ENCODE results near the gene MSMB. TPM values are rescaled to one million over a fixed set of nuclear protein-coding genes. Genes with fewer than 3 reads are reported as not detected.

MSMB gene
- total and polyA plus RNA-seq, 2 of the 8 experiments (the other 6 are each of a cell fraction or from before 2014, with no cell fraction given), result not detected

DNA sequence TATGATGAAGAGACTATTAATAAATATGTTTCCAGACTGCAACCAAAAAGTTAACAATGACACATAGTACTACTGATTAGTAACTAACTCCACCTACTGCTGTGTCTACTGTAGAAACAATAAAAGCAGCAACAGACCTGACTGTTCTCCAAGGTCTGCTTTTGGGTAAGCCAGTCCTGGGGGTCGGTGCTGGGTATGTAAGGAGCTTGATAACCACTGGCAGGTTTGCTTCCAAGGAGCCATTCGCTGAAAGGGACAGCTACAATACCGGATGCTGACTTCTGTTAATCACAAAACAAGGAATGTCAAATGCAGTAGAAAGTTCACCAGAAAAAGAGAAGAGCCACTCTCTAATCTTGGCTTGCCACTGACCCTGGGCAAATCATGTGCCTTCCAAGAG is 33.3 kb downstream of the MSMB start:
- no peak overlapping the region for H4K91ac ChIP-seq (replicated peaks; ENCODE audit: insufficient read length, low read length)
- H4K5ac ChIP-seq (ENCODE audit: insufficient read length, low read depth, low read length), result no peak overlapping the region
- H3K4ac ChIP-seq (replicated peaks; ENCODE audit: insufficient read length, low read depth, low read length), result no peak overlapping the region
- peaks cover 0 to 1% (median 0%) of the 10 kb centered on the region in 4 experiments; a peak in 1 of 7 replicates for H3K27me3 ChIP-seq (replicated peaks in 1 of 4; ENCODE audit: control insufficient read depth in 3 of 4, extremely low read depth in 1 of 4, insufficient read depth in 3 of 4, low read length in 3 of 4)
- TF ChIP-seq NANOG (IDR thresholded peaks at IDR 0.05; ENCODE audit: insufficient read depth, low read depth, low read length, poor library complexity, severe bottlenecking), result no peak
- no peak overlapping the region for H3K4me3 ChIP-seq (ENCODE audit: extremely low read depth in 1 of 4, insufficient read depth in 2 of 4, low read depth in 3 of 4, low read length in 4 of 4)
- H2BK20ac ChIP-seq (ENCODE audit: low read length), result no peak overlapping the region
- H2BK15ac ChIP-seq (ENCODE audit: low read length), result no peak overlapping the region
- H3K23ac ChIP-seq (ENCODE audit: insufficient read length), result no peak overlapping the region
- H3K79me2 ChIP-seq (ENCODE audit: control insufficient read depth in 1 of 2, insufficient read depth in 2 of 2, low read length in 2 of 2), result peaks cover 0 to 10% of the 10 kb centered on the region in 2 experiments; a peak in 3 of 4 replicates
- no peak overlapping the region for H2AFZ ChIP-seq (ENCODE audit: low read length)
- H3K9ac ChIP-seq (replicated peaks in 1 of 4; ENCODE audit: extremely low read depth in 1 of 4, low read depth in 3 of 4, low read length in 3 of 4), result no peak overlapping the region
- H3K18ac ChIP-seq (ENCODE audit: extremely low read depth, low read length), result no peak overlapping the region
- 89% methylated on average over 3 of the region's 3 CpGs; no CpG with 5 or more reads in 1 of the 2 experiments for WGBS, 2 experiments (ENCODE audit: extremely low coverage in 1 of 2, insufficient coverage in 1 of 2, insufficient read length in 1 of 2, insufficient replicate concordance in 2 of 2, low coverage in 1 of 2, low lambda C conversion rate in 2 of 2, missing lambda C conversion rate in 1 of 2)
- no peaks in the 10 kb centered on the region; the same call in 1 of the 2 replicates for H3K79me1 ChIP-seq (ENCODE audit: low read depth, low read length)
- H2AK5ac ChIP-seq (ENCODE audit: low read depth, low read length), result no peak overlapping the region
- no peak overlapping the region for H3K27ac ChIP-seq (ENCODE audit: low read depth, low read length)
- H2BK12ac ChIP-seq (ENCODE audit: low read depth, low read length), result no peak overlapping the region
- no peak overlapping the region for H3K56ac ChIP-seq (replicated peaks; ENCODE audit: insufficient read length, low read depth, low read length)
- no peak overlapping the region for H3K14ac ChIP-seq (ENCODE audit: insufficient read length)
- H2BK120ac ChIP-seq (replicated peaks; ENCODE audit: low read depth, low read length), result no peak overlapping the region
- CTCF ChIA-PET (ENCODE audit: partially characterized antibody), result no interaction called here
- H3K9me3 ChIP-seq (ENCODE audit: insufficient read depth in 2 of 2, low read depth in 1 of 2, low read length in 1 of 2), result no peaks in the 10 kb centered on the region
- no peaks in the 10 kb centered on the region for H3K23me2 ChIP-seq (ENCODE audit: low read depth, low read length)
- FAIRE-seq (no peak), DNase-seq (ENCODE audit: low read depth in 1 of 2, low spot score in 2 of 2) (no peak)
- no peak overlapping the region for H4K8ac ChIP-seq (ENCODE audit: extremely low read depth, insufficient read depth, low read length)
- no peak overlapping the region for H2BK5ac ChIP-seq (ENCODE audit: low read depth, low read length)
- POLR2A ChIA-PET (ENCODE audit: partially characterized antibody), result interaction anchor here (0.6 to 1.3 kb wide), 2 partner anchors 9 to 11 kb away, joined by 3 to 4 read pairs; no protein-coding TSS in a partner anchor
- H3K4me1 ChIP-seq (replicated peaks in 1 of 4; ENCODE audit: control insufficient read depth in 3 of 4, insufficient read depth in 4 of 4, low read length in 3 of 4), result no peaks in the 10 kb centered on the region
- peaks cover 6 to 45% (median 31%) of the 10 kb centered on the region in 4 experiments; a peak in 7 of 8 replicates for H3K36me3 ChIP-seq (ENCODE audit: control insufficient read depth in 2 of 4, insufficient read depth in 4 of 4, low read length in 3 of 4)
- H3K4me2 ChIP-seq (ENCODE audit: insufficient read depth in 1 of 2, low read depth in 2 of 2, low read length in 2 of 2), result no peak overlapping the region
- peaks cover 1 to 2% of the 10 kb centered on the region in 2 experiments for H4K20me1 ChIP-seq (replicated peaks in 1 of 2; ENCODE audit: control insufficient read depth in 1 of 2, insufficient read depth in 2 of 2, low read length in 2 of 2)

Measured in H1 (cell line).